GM21576 (cell line): Measurements from ENCODE around the gene ADAMTS6.

Source experiments
- ATAC-seq: cut with Tn5 transposase; IDR thresholded peaks from one replicate; pipeline ENCODE4 v1.9.1; 2021; ENCODE audit warnings: mild to moderate bottlenecking, moderate library complexity; ENCODE audit not compliant: unreplicated experiment

Gene ADAMTS6

DNA sequence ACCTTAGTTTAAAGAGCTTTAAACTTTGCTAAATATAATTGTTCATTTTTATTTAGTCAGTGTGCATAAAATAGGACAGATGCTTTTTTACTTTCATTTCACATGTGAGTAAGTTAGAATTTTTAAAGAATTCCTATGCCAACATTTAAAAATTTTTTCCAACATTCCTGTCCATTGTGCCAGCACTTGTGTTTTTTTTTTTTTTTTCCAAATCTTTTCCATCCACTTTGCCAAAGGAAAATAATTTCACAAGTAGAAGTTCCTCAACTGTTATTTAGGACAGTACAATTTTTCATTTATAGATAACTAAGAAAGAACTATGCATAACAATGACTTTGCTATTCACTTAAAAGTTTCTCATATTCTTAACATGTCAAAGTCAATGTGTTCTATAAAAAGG lies 189.5 kb downstream of the ADAMTS6 start:
- ATAC-seq, result no peak

DNA sequence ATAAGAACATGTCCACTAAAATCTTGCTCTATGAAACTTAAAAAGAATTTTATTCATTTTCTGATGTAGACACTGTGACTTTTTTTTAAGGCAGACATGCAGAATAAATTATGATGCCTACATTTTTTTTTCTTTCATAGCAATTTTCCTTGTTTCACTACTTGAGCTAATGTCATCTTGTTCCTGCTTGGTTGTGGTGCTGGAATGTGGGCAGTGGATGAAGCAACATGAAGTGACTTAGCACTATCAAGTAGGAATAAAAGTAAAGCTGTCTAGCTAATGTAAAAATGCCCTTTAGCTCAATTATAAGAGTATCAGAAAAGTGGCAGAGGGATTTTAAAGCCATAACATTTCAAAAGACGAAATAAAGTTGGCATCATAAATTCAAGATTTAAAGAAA lies 191.0 kb downstream of the ADAMTS6 start:
- ATAC-seq, result no peak

DNA sequence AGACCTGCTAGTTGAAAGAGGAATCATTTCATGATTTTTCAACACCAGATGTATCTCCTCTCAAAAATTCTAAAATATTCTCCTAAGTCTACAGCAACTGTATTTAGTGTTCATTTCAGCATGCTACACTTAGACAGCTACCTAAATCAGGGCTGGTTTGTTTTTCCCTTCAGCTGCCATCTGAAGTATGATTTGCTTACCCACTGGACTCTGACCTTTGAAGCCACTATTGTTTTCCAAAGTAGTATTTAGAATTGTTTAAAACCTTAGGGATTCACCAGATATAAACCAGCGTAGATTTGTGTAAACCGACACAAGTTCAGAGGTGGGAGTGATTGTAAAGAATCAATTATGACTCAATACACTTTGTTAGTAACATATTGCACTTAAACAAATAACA lies 193.1 kb downstream of the ADAMTS6 start:
- no peak for ATAC-seq

DNA sequence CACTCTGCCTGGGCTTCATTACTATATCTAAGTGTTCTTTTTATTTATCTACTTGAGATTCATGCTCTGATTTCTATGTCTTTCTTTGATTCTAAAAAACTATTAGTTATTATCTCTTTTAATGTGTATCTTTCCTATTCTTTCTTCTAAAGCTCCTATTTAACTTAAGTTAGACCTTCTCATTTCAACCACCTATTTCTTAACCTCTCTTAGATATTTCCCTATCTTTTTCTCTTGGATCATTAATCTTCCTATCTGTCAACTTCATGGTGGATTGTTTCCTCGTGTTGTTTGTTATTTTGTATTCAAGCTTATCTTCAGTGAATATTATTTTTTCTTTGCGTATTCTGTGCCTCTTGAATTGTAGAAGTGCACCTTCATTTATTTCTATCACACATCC lies 202.1 kb downstream of the ADAMTS6 start:
- ATAC-seq, result no peak

DNA sequence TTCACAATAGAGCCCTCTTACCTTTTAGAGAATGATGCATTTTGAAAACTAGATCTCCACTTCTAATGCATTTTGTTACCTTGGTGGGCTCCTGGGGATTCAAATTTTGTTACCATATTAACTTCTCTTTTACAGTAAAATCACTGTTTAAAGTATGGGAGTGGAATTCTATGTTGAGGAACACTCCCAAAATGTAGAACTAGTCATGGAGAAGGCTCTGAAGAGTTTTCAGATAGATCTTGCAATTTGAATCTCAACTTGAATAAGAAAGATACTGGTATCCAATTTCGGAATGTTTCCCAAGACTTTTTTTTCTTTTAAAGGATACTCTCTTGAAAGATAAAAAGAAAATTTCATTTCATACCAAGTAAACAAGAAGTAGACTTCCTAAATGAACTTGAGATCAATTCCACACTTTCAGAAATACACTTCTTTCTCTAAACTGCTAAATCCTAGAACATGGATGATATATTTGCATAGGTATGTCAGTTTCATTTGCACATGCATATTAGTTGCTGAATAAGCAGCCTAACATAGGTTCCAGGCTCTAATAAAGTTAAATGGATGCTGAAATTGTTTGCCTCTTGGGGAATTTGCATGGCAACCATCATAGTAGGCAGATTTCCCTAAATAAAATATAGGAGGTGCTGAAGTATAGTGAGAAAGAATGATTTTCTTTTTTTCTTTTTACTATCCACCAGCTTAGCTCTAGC lies 205.4 kb downstream of the ADAMTS6 start:
- no peak for ATAC-seq

DNA sequence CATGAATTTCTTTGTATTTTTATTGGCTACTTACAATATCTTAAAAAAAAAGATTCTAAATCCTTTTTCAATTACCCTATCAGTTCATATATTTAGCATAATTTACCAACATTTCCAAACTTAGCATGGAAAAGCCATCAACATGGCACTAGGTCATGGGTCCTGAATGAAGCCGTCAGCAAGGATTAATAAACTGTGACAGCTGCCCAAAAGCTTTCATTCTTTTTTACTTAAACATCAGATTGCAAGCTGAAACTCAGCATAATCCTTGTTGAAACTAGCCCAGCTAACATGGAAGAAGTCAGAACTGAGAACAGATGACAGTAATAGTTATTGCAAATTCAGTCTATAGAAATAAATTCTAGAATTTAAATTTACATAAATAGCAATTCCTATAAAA lies 209.8 kb downstream of the ADAMTS6 start:
- ATAC-seq, result no peak

DNA sequence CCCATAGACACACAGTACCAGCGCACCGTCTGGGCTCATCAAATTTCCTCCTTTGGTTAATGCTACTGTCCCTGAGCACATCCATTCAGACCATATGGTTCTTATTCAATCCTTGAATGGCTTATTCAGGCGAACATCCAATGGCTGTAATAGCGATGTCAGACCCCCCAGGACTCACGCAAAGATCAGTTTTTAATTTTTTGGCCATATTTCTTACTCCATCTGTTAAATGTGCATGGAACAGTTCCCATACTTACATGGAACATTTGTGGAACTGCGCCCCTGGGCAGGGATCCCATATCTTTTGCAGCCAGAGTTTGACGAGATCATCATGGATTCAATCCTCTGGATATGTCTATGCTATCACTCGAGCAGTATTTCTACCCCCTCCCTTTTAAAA lies 213.2 kb downstream of the ADAMTS6 start:
- no peak for ATAC-seq

DNA sequence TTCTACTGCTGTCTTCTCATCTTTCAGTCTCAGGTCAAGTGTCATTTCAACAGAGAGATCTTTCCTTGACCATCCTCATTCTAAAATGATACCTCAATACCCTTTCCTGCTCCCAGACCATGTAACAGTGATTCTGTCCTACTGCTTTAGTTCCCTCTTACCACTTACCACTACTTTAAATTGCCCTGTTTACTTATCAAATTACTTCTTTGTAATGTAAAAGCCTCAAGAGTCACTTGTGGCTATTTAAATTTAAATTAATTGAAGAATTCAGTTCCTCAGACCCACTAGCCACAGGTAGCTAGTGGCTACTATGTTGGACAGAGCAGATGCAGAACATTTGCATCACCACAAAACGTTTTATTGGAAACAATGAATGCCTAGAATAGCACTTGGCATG lies 217.3 kb downstream of the ADAMTS6 start:
- no peak for ATAC-seq

DNA sequence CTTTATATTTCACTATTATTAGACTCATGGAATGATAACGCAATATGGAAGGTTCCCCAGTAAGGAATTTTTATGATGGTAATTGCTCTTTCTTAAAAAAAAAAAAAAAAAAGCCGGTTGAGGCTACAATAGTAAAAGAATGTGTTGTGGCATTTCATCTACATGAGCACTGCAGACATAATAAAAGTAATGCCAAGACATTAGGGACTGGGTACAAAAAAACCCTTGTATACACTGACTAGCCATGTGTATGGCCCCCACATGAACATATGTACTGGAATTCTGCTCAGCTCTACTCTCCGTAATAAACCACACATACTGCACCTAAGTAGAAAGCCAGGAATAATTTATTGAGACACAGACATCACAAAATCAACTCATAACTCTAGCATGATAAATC lies 218.4 kb downstream of the ADAMTS6 start:
- no peak for ATAC-seq

DNA sequence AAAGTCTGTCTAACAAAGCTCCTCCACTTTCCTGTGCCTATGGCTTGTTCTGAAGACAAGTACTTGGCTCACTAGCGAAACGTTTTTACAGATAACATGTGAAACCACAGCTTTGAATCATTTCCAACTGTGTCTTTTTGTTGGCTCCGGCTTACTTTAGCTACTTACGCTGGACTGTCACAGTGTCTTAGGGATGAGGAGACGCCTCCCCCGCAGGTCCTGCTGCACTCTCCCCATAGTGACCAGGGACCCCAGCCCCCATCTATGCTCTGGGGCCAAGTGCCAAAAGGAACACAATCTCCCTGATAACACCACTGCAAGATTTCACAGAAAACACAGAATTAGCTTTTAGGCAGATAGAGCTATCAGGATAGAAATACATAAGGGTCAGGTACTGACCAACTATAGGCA lies 219.1 kb downstream of the ADAMTS6 start:
- ATAC-seq, result no peak

DNA sequence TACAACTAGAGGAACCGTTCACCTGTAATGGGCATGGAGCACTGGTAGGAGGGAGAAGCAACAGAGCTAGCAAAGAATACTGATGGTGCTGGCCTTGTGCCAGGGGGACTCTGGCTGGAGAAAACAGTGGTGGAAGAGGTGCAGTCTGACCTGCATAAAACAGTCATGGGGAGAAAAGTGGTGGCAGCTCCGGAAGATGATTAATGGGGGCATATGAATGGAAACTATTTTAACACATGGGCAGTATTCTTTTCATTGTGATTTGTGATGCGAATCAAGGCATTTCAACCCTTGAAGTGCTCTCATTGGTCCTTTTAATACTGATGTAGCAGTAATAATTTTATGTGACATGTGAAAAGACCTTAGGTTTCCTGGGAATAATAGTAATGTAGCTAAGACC lies 219.6 kb downstream of the ADAMTS6 start:
- ATAC-seq, result no peak

DNA sequence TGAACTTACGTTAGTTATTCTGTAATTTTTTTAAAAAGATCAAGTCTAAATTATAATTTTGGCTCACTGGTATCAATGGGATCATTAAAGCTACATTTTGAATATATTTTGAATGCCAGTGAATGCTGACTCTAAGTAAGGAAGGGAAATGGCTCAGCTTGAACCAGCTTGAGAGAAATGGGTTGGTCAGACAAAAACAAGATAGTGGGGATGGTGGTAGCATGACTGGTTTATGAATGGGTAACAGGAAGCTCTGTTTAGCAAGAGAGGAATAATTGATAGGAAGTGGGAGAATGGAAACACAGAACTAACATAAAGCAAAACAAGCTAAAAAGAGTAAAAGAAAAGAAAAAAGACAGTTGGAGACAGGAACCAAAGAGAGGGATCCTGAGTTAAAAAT lies 220.2 kb downstream of the ADAMTS6 start:
- ATAC-seq, result no peak

DNA sequence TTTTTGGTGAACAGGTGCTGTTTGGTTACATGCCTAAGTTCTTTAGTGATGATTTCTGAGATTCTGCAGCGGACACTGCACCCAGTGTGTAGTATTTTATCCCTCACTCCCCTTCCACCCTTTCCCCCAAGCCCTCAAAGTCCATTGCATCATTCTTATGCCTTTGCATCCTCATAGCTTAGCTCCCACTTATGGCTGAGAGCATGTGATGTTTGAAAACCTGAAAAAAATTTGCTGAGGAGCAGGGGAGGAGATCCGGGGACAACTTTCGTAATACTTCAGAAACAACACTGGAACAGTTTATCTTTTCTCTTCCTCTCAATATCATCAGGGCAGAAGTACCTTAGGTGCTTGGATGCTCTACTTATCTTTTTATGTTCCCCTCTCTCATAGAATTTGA lies 226.4 kb downstream of the ADAMTS6 start:
- ATAC-seq, result no peak

DNA sequence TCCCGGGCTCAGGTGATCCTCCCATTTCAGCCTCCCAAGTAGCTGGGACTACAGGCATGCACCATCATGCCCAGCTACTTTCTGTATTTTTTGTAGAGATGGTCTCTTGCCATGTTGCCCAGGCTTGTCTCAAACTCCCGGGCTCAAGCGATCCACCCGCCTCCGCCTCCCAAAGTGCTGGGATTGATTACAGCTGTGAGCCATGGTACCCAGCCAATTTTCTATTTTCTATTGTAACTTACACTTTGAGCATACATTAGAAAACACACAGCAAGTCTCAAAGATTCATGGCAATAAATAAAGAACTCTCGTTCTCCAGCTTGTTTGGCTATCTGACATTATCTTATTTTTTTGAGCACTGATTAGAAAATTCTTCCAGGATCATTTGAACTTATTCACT lies 228.7 kb downstream of the ADAMTS6 start:
- ATAC-seq, result no peak

DNA sequence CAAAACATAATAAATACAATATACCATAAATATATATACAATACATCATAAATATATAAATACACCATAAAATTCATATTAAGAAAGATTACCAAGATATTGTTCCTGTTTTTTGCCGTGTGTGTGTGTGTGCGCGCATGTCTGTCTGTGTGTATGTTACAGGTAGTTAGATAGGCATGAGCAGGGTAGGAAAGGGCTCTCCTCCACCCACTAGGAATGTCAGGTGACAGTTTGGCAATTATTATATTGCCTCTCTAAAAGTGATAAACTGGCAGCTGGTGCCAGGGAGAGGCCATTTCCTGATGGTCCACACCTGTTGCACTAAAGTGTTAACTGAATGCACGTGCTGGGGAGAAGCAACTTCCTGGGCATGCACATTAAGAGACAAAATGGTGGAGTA lies 232.8 kb downstream of the ADAMTS6 start:
- no peak for ATAC-seq

DNA sequence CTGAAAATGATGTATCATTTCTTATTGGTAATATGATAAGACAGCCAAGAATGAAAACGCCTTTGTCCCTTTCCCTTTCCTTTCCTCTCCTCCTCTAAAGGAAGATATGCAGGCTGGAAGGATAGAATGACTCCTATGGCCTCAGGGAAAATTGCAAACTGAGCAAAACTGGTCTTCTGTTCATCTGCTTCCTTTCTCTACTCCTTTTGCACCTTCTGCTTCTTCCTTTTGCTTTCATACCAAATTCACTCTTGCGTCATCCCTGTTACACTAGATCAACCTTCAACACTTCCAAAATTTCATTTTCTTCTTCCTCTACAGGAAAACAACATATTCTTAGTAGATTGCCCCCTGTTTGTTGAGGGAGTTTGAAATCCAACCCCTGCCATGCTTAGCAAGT lies 234.1 kb downstream of the ADAMTS6 start:
- no peak for ATAC-seq

DNA sequence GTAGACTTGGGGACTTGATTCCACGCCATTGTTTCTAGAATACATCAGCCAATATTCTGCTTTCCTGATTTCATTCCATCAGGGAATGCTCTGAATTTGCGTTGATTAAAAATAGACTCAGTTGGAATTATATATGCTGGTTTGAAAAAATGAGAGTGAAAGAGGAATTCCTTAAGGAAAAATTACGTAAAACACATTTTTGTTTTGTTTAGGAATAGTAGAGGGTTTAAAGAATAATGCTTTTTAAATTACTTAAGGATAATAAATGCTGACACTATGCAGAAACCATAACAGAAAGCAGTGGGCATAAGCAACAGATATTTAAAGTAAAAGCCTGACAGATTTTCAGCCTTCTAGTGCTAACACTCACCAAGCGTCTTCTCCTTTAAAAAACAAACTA lies 235.0 kb downstream of the ADAMTS6 start:
- ATAC-seq, result no peak

DNA sequence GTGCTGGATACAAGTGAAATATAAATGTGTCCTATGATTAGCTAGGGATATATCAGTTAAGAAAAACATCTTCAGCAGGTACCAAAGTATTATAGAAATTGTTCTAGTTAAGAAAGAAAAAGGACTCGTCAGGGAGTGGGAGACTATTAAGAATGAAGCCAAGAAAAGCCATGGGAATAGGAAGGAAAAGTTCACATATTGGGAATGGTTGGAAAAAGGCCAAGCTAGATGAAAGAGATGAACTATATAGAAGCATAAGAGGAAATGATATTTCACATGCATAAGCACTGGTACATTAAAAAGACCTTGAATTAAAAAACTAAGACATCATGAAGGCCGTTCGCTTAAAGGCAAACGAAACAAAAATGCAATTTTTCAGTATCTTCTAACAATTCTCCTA lies 237.7 kb downstream of the ADAMTS6 start:
- ATAC-seq, result no peak

DNA sequence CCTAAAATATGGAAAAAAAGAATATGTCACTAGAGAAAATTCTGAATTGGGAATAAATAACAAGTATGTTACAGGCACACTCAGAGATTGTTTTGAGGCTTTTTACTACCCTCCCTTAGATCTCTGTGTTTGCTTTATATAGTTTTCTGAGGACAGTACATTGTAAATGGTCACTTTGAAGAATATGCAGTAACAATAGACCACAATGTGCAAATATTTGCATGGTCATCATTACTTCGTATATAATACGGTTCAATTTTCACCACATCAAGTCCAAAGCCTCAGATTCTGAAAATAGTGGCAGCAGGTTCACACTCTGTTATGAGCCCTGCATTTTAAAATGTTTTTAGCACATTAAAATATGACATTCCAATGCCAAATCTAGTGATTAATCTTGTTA lies 238.6 kb downstream of the ADAMTS6 start:
- no peak for ATAC-seq

DNA sequence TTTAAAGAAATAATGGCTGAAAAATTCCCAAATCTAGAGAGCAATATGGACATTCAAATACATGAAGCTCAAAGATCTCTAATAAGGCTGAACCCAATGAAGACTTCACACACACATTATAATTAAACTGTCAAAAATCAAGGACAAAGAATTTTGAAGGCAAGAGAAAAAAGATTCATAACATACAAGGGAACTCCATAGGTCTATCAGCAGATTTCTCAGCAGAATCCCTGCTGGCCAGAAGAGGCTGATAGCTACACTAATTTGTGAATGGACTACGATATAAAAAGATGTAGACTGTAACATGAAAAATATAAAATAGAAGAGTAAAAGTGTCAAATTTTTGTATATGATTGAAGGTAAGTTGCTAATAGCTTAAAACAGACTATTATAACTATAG lies 251.9 kb downstream of the ADAMTS6 start:
- no peak for ATAC-seq

DNA sequence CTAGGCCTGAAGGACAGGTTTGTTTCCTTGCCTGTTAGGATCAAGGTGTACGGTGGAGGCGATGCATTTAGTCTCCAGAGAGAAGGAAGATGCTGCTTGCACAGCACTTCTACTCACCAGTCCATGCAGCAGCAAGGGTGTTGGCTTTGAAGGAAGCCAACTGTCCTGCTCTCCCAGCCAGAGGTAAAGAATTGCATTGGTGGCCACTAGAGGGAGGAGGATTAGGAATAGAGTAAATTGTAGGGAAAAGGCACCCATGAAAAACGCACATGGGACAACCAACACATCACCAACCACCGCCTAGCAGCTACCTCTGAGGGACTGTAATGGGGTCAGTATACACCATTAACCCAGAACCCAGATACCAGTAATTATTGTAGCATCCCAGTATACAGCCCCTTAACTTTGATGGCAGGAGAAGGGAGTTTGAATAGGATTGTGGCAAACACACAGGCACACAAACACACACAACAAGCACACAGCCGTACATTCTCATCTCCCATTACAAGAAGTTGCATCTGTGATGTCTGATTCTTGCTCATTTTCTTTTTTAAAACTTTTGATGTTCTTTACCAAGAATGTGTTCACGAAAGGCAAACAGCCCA lies 267.7 kb downstream of the ADAMTS6 start:
- no peak for ATAC-seq

DNA sequence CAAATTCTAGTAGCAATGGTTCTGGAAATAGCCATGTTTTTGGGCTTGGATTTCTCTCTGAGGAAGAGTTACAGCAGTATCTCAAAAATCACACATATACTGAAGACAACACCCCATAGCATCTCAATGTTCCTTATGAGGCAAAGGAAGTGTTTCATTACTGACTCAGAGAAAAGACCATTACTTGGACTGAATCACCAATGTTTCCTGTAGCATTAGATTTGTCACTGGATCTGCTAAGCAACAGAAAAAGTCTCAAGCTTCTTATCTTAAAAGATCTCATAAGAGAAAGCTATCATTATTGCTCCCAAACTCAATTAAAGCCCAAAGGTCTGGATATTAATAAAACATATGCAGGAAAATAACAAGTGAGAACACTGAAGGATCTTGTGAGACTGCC lies 272.4 kb downstream of the ADAMTS6 start:
- ATAC-seq, result no peak

DNA sequence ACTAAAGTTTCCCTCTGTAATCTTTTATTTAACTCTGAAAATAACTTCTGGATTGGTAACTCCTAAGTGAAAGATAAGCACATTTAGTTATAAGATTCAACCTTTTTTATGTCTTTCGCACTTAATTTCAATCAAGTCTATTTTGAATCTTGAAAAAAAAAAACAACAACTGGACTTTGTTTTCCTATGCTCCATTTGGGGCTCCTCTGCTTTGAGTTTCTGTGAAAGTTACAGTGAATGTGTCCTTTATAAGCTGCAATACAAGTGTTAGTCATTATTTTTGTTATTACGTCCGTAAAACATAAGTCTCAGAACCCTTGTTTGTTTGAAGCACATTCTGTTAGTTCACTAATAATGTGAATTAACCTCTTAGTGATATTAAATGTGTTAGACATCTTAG lies 276.8 kb downstream of the ADAMTS6 start:
- ATAC-seq, result no peak
